Activated CD4-positive, alpha-beta T cell treated with anti-CD3 and anti-CD28 coated beads for 4 hours (primary cell): ENCODE data around the gene NDC80.
"Not testable (repeated sequence)": the region's sequence is repeated elsewhere in the genome, so short reads cannot be mapped to it uniquely, and the experiment has no call there.

Experiments used
- DNase-seq, 2 donors: peaks; one replicate each; pipeline ENCODE4 v3.0.0-alpha.2; 2020

NDC80 gene

DNA sequence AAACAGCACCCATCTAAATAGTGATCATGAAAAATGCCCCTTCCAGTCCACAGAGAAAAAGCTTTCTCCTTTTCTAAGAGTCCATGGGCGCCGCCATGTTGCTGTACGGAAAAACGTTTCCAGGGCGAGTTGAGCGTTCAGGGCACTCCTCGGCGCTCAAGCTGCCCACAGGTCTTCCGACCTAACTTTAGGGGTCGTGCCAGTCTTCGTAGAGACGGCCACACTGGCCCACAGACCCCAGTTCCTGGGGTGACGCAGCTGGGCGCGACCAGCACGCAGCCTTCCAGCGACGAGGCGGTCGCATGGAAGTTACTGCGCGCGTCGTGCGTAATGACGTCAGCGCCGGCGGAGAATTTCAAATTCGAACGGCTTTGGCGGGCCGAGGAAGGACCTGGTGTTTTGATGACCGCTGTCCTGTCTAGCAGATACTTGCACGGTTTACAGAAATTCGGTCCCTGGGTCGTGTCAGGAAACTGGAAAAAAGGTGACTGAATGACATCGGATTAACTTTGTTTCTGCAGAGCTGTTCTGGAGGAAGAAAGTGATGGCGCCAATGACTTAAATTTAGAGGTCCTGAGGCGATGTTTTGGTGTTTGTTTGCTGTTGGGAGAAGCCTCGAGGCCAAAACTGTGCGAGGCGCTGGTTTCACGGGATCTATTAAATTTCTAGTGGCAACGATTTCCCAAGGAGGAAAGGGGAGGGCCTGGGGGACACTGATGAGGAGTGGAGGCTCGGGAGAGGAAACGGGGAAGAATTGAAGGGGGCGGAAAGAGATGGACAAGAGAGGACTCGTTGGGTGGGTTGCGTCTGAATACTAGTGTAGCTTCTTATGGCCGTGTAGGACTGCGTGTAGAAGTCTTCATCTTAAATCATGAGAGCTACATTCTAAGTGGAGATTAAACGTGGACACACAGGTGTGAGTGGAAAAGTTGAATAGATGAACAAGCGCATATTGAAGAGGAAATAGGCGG lies at the start of gene NDC80, which contains the start of gene METTL4:
NDC80 (plus strand) TSS at position 358 of the 971 bp plus-strand sequence. CDS start 1,429 bp downstream, outside the sequence.
METTL4 (minus strand) TSS at position 306 of the 971 bp plus-strand sequence. CDS start 4,289 bp downstream, outside the sequence.
- DNase-seq, result peak; percentile 79 to 82

DNA sequence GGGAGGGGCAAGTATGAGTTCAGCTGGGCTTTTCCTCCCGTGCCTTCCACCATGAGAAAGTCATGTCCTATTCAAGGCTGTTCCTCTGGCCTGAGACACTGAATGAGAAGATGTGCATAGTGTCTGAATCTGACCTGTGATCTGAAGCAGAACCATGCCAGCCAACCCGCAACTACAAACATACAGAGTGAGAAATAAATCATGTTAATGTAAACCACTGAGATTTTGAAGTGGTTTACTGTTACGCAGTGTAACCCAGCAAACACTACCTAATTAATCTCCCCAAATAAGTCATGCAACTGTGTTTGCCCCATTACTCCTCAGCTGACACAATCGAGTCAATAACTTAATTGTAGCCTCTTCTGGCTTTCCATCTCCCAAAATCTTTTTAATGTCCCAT lies 49.2 kb upstream of the NDC80 start:
- no peak for DNase-seq

DNA sequence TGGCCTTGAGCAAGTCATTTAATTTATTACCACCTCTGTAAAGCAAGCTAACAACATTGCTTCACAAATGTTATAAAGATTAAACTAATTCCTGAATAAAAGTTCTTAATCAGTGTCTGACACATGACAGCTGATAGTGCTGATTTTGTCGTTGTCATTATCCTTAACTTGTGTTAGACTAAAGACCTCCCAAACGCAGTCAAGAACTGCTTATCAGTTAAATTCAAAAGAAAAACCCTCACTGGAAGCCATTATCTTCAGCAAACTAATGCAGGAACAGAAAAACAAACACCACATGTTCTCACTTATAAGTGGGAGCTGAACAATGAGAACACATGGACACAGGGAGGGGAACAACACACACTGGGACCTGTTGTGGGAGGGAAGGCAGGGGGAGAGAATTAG lies 46.6 kb upstream of the NDC80 start:
- DNase-seq, result not testable (repeated sequence)

DNA sequence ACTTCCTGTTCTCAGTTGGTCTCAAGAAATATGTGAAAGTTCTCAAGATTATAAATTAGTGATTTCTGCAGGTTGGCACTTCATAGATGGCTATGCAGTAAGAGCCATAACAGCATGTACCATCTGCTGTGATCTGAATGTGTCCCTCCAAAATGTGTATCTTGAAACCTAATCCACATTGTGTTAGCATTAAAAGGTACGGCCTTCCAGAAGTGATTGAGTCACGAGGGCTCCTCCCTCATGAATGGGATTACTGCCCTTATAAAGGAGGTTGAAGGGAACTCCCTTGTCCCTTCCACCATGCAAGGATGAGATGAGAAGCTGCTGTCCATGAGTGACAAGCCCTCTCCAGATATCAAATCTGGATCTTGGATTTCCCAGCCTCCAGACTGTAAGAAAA lies 45.0 kb upstream of the NDC80 start:
- no peak for DNase-seq

DNA sequence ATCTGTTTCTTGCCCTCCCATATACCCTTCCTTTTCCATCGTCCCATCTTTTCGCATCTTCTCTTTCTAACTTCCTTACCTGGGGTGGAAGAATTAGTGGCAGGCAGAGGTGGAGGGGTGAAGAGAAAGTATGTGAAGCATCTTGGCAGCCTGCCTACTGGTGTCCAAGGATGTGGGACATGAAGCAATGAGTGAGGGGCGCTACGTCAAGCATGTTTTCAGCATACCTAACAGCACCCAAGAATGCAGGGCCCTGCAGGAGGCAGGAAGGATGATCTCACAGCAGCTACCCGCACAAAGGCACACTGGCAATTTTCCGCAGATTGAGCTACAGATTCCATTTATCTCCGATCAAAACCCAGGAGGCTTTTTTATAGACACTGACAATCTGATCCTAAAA lies 42.2 kb upstream of the NDC80 start:
- DNase-seq, result no peak

DNA sequence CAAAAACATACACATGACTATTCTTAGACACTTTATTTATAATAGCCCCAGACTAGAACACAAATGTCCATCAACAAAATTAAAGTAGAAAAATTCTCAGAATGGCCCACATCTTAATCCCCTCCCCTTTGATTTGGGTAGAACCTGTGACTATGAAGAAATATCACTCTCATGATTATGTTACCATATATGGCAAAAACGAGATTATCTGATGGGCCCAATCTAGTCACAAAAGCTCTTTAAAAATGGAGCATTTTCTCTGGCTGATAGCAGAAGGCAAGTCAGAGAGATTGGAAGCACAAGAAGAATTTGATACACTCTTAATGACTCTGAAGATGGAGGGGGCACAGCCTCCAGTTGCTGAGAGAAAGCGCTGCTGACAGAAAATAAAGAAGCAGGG lies 39.6 kb upstream of the NDC80 start:
- DNase-seq, result no peak

DNA sequence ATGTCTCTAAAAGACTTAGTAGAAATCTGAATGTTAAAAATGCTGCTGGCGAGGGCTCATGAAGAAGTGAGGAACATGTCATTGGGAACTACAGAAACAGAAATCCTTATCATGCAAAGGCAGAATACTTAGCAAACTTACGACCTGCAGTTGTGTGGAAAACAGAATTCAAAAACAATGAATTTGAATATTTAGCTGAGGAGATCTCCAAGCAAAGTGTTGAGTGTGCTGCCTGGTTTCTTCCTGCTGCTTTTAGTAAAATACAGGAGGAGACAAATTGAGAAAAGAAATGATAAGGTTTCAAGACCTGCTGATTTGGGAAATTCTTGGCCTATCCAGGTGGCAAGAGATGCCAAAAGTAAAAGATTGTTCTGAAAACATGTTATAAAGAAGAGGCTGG lies 38.6 kb upstream of the NDC80 start:
- no peak for DNase-seq

DNA sequence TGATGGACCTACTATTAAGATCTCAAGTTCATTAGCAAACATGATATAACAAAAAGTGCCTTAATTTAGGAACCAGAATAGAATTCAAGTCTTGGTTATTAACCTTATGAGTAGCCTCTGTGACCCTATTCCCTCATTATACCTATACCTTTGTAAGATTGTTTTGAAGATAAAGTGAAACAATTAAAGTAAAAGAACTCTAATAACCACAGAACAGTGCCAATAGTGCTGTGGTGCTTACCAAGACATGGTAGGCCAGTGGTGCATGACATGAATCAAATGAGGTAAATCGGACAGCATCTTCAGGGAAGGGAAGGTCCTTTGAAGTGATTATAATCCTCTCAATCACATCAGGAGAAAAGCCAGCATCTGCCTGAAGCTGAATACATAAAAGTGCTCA lies 36.5 kb upstream of the NDC80 start:
- DNase-seq, result no peak

DNA sequence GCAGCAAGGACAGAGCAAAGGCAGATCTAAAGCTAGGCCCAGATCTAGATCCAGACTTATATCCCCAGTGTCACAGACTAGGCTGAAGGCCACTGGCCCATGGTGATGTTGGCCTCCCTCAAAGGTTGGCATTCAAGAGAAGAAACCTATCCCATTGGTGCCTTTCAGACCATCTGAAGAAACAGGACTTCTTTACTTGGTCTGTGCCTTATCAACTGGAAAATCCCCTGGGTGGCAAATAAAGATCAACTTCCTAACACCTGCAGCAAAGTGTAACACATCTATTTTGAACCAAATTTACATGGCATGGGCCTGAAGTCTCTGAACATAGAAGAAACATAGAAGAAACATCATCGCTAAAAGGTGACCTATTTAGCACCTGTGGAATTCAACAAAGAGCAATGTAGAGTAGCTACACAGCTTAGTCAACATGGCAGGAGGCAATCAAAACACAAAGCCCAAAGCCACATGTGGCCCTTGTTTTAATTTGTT lies 35.9 kb upstream of the NDC80 start:
- DNase-seq, result no peak

DNA sequence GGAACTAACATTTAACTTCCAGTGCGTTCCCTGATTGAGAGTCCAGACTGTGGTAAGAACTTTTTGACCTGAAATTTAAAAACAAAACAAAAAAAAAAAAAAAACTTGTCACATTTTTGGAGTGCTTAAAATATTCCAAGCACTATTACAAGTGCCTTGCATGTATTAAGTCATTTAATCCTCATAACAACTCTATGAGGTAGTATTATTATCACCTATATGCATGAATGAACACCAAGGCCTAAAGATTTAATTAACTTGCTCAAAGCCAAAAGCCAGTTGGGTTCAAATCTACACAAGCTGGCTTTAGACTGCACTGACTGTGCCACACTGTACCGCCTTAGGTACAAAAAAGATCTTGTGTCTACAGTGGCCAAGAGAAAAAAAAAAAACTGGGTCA lies 35.3 kb upstream of the NDC80 start:
- no peak for DNase-seq

DNA sequence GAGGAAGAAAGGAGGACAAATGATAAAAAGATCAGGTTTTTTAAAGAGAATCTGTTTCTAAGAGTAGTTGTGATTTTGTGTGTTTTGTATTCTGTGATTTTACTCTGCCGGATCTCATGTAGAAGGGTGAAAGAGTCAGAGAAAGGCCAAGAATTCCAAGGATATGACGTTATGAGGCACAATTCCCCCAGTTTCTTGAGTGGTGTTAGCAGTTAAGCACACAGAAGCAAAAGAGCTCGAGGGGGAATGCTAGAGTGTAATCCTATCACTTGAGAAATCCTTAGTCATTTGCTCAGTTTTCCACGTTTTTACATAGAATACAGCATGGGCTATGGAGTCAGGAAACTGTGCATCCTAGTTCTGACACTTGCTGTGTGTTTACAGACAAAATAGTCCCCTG lies 34.9 kb upstream of the NDC80 start:
- no peak for DNase-seq

DNA sequence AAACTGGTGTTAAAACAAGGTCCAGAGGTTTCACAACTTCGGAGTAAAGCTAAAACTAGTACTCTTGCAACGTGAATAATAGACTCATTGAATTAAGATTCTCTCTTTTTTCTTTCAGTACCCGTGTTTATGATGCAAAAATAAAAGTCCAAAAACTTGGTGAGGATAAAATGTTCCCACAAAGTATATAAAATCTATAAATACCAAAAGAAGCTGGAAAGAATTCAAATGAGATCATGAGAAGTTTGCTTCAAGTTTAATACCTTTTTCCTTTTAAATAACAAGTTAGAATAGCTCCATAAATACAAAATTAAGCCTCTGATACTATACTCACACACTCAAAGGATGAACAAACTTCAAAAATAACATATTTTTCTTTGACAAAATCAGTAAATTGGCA lies 34.1 kb upstream of the NDC80 start:
- no peak for DNase-seq

DNA sequence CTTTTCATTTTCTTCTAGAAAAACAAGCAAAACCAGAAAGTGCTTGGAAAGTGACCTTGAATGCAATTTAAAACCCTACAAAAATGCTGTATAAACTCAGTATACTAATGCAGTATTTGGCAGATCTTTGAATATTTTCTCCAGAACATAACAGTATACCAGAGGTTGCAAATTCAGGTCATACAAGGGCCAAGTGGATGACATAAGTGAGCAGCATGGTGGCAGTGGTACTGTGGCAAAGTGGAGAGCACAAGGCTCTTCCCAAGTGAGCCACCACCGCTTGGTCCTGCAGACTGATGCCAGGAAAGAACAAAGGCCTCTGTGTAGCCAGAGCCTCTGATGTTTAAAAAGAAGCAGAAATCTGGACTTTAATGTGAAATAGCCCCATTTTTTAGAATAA lies 33.1 kb upstream of the NDC80 start:
- no peak for DNase-seq

DNA sequence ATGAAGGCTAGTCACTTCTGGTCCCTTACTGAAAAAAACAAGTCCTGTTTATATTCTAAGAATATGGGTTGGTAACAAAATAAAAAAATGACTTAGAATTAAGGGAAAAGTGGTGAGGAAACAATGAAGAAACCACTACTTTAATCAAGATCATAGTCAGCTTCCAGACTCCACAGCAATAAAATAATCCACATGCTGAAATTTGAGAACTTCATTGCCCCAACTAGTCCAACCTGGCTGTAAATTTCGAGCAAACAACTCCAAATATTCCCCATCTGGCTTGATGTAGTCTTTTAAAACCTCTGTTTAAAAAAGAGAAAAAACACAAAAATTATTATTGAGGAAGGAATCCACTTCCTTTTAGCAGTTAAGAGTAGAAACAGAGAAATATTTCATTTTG lies 32.5 kb upstream of the NDC80 start:
- no peak for DNase-seq

DNA sequence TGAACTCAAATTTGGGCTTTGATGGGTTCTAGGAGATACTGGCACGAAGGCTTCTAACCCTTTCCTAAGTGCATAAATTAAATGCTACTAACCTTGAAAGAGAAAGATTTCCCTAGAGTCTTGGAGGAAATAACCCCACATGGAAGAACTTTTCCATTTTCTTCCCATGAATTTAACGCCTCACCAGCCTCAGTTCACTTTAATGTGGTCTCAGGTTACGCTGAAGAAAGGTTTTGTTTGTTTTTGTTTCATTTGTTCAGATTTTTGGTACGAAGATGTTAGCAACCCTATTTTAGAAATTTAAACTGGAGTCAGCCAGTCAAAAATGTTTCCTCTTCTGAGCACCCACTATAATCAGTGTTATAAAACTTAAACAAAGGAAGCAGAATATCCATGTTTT lies 30.8 kb upstream of the NDC80 start:
- DNase-seq, result no peak

DNA sequence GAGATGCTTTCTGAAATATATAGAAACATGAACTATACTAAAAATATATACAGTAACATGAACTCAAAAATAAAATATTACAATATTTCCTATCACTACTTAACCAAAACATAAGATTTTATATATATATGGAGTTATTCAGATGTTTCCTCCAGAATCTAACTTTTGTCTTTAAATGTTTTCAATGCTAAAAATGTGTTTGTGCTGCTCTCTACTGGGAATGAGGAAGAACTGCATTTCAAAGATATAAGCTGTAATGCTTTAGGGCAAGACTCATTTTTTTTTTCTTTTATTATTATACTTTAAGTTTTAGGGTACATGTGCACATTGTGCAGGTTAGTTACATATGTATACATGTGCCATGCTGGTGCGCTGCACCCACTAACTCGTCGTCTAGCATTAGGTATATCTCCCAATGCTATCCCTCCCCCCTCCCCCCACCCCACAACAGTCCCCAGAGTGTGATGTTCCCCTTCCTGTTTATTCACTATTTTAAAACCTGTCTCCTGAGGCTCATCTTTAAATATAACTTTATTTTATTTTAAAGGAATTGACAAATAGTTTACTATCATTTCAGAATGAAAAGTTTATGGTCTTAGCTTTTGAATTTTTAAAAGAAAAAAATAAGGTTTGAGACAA lies 29.3 kb upstream of the NDC80 start:
- not testable (repeated sequence) for DNase-seq

DNA sequence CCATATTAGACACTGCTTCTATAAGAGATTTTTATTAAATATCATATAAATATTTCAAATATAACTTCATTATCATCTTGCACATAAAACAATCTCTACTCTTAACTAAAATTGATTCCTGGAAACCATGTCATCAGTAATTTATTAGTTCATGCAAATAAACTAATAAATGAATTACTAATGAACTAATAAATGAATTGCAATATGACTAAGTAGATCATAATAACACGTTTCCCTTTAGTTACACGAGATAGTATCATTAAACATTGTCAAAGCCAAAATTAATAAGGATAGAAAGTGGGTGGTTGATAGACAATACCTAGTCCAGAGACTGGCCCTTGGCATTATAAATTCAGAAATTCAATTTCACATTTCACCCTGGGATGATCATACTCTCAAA lies 26.2 kb upstream of the NDC80 start:
- DNase-seq, result no peak

DNA sequence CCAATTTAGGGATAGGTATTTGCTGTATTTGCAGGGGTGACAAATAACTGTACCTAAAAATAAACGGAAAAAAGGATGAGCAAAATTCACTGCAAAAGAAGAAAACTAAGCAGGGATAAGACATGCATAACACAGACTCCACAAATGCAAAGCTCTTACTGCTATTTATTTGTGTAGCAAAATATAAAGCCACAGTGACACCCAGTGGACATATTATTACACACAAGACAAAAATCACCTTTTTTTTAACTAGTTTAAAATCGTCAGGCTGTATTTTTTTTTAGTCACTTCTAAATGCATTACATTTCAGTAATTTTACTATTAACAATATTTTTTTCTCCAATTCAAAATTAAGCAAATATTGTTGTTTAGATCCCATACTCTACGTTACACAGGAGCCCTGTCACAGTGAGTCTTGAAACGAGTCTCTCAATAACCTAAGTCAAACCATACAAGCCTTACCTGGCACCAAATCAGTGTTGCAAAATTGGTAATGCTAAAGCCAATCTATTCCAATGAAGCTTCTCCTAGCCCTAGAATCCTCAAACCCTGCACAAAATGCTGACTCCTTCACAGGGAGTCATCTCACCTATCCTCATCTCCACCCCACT lies 23.8 kb upstream of the NDC80 start:
- no peak for DNase-seq

DNA sequence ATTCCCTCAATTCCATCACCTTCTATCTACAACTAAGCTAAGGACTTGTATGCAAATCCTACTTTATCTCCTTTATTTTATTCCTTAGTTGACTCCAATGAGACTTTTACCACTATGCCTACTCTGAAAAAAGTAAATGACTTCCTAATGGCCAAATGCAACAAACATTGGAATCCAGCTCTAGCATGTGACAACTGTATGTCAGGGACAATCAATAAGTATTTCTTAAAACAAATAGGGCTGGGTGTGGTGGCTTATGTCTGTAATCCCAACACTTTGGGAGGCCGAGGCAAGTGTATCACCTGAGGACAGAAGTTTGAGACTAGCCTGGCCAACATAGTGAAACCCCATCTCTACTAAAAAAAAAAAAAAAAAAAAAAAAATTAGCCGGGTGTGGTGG lies 21.9 kb upstream of the NDC80 start:
- DNase-seq, result no peak

DNA sequence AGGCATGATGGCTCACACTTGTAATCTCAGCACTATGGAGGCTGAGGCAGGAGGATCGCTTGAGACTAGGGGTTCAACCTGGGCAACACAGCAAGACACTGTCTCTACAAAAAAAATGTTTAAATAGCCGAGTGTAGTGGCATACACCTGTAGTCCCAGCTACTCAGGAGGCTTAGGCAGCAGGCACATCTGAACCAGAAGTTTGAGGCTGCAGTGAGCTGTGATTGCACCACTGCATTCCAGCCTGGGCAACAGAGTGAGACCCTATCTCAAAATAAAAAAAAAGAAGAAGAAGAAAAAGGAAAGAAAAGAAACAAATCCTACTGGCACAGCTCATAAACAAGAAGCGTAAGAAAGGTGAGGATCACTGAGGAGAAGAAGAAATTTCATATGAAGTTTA lies 19.9 kb upstream of the NDC80 start:
- no peak for DNase-seq

DNA sequence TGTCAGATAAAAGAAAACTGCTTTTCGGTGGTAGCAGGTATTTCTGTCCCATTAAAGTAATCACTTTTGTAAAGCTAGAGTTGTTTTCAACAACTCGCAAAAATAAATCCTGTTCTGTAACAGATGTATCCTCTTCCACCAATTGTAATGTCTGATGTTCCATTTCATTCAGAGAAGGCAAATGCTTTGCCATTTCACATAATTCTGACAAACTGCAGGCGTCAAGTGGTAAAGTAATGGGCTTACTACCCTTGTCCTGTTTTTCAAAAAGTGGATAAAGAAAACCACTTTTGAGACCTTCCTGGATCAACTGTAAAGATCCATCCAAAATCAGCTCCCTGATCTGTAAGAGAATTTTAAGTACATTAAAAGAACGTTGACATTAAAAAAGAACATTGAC lies 16.7 kb upstream of the NDC80 start:
- no peak for DNase-seq

DNA sequence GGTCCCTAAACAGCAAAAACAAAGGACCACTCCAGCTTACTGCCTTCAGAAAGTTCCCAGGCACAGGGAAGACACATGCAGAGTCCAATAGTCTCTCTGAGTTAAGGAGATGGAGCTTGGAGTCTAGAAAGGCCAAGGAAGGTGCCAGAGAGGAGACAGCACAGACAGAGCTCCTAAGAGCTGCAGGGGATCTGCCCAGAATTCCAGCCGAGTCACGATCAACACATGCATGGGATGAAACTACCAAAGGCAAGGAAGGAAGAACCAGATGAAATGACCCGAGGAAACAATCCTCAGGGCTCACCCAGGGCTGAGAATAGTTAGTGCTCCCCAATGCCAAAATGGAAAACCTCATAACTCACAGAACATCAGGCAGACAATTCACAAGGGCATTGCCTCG lies 15.5 kb upstream of the NDC80 start:
- DNase-seq, result no peak

DNA sequence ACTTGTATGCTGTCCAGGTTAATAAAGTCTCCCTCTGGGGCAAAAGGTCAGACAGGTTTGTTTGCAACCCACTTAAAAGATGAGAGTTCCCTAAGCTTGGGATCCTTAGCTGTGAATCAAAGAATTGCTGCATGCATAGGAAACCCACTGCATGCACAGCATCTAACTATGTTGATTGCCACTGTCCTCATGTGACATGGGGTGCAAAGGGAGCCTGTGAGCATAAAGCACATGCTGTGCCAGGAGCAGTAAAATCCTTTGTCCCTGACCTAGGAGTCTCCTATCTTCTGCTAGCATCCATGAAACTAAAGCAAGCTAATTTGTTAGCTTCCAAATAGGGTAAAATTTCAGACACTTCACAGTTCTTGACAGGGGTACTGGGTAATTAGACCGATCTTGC lies 13.8 kb upstream of the NDC80 start:
- no peak for DNase-seq

DNA sequence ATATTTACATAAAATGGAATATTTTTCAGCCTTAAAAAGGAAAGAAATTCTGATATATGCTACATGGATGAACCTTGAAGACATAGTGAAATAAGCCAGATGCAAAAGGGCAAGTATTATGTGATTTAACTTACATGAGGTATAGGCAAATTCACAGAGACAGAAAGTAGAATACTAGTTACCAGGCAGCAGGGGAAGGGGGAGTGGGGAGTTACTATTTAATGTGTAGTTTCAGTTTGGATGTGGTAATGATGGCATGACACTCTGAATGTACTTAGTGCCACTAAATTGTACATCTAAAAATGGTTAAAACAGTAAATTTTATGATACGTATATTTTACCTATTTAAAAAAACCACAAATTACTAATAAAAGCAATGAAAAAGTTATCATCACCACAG lies 12.1 kb upstream of the NDC80 start:
- DNase-seq, result no peak
